HepG2 (cell line): ENCODE measurements around the gene IQCN. TPM values are rescaled to one million over a fixed set of nuclear protein-coding genes. Genes with fewer than 3 reads are reported as not detected.
A peak's percentile ranks its signal among the peaks of the same experiment; 100 is the strongest.

Experiments used
- ARID5B ChIP-seq: IDR thresholded peaks from 2 replicates; pipeline ENCODE4 v1.4.0; 2020; ENCODE audit warnings: mild to moderate bottlenecking, missing genetic modification reagents
- BCLAF1 ChIP-seq: fragments of 450-650 bp; IDR thresholded peaks from 2 replicates; pipeline ENCODE4 v1.6.1; 2017; ENCODE audit warnings: mild to moderate bottlenecking
- GABPB1 ChIP-seq: IDR thresholded peaks from 2 replicates; pipeline ENCODE4 v1.6.1; 2016; ENCODE audit warnings: mild to moderate bottlenecking, missing genetic modification reagents, moderate library complexity, missing compliant biosample characterization
- KMT2A ChIP-seq: sonication (generic); formaldehyde crosslinking; IDR thresholded peaks from 2 replicates; pipeline ENCODE4 v1.4.0; 2020; ENCODE audit warnings: missing genetic modification reagents
- POLR2A ChIP-seq, 2 experiments: IDR thresholded peaks; 2 replicates each; pipeline ENCODE4 v1.6.1; 2011; ENCODE audit warnings: low read depth in 2 of 2, low read length in 2 of 2, mild to moderate bottlenecking in 1 of 2, moderate library complexity in 1 of 2; ENCODE audit not compliant: insufficient read depth in 1 of 2
- POLR2G ChIP-seq: fragments of 200-400 bp; formaldehyde crosslinking; IDR thresholded peaks from 2 replicates; pipeline ENCODE4 v1.6.1; 2018; ENCODE audit warnings: mild to moderate bottlenecking, low read depth, low read length, moderate library complexity
- PRDM4 ChIP-seq: sonication (generic); formaldehyde crosslinking; IDR thresholded peaks from 2 replicates; pipeline ENCODE4 v1.9.0; 2021; ENCODE audit warnings: missing genetic modification reagents, borderline replicate concordance
- SOX6 ChIP-seq, 2 experiments: fragments of 450-650 bp in 1 of 2; sonication (generic) in 1 of 2; formaldehyde crosslinking in 1 of 2; IDR thresholded peaks; 2 replicates each; pipeline versions ENCODE4 v1.4.0 to v1.6.1; 2017 to 2020; ENCODE audit warnings: antibody characterized with exemption in 1 of 2, mild to moderate bottlenecking in 1 of 2, missing genetic modification reagents in 1 of 2
- TEAD3 ChIP-seq: optimal IDR thresholded peaks from 2 replicates; pipeline ENCODE3; 2016; ENCODE audit warnings: borderline replicate concordance
- ZHX2 ChIP-seq, 2 experiments: sonication (generic) in 1 of 2; formaldehyde crosslinking in 1 of 2; IDR thresholded peaks; 2 replicates each; pipeline versions ENCODE4 v1.6.1 to v1.9.0; 2014 to 2022; ENCODE audit warnings: antibody characterized with exemption in 1 of 2, borderline replicate concordance in 1 of 2, inconsistent platforms in 1 of 2, low read depth in 1 of 2, missing genetic modification reagents in 1 of 2
- ZNF367 ChIP-seq: sonication (generic); formaldehyde crosslinking; IDR thresholded peaks from 2 replicates; pipeline ENCODE4 v1.4.0; 2020; ENCODE audit warnings: missing genetic modification reagents, borderline replicate concordance
- ZNF562 ChIP-seq: sonication (generic); formaldehyde crosslinking; IDR thresholded peaks from 2 replicates; pipeline ENCODE4 v1.8.0; 2022; ENCODE audit warnings: missing genetic modification reagents, borderline replicate concordance
- polyA plus RNA-seq, 8 experiments: library from polyadenylated mRNA; depleted of rRNA in 3 of 8; stranded (reverse) in 7 of 8; unstranded in 1 of 8; fragments of >200 nt; fragmentation: Illumina TruSeq in 4 of 8; extraction: Trizol in 4 of 8; gene quantifications; 2 replicates each; pipeline versions ENCODE4 v1.2.1 to v1.2.3, GENCODE V29; 2011 to 2016; ENCODE audit warnings: low read depth in 4 of 8, missing spikeins in 1 of 8, mixed read lengths in 1 of 8; ENCODE audit not compliant: insufficient read depth in 1 of 8
- total RNA-seq, 5 experiments: library from RNA; depleted of rRNA; stranded (reverse); fragments of >200 nt; fragmentation: Illumina TruSeq; extraction: Trizol; gene quantifications; 2 replicates each; pipeline ENCODE4 v1.2.3, GENCODE V29; 2016; ENCODE audit warnings: low read depth in 1 of 5

IQCN gene
- total and polyA plus RNA-seq, 2 of the 13 experiments (the other 11 are each of a cell fraction or from before 2014, with no cell fraction given), result 0.04 to 0.18 TPM

GRCh38 chr19:18280247-18281081 lies 6.2 kb upstream of the IQCN start (continued):
- no peak for TF ChIP-seq BCLAF1
- no peak for TF ChIP-seq ZHX2 (IDR thresholded peaks at IDR 0.05; ENCODE audit: low read depth)
- no peak for TF ChIP-seq ZHX2 (CRISPR knock-in tag; IDR thresholded peaks at IDR 0.05; ENCODE audit: borderline replicate concordance)
- TF ChIP-seq ZNF562 (CRISPR knock-in tag), result no peak
- 0 out of 2 replicates have a peak, but pooled peaks have one; percentile 32 for TF ChIP-seq KMT2A
- peak; percentile 57; the same call in 1 of the 2 replicates for TF ChIP-seq GABPB1 (CRISPR knock-in tag)
- TF ChIP-seq SOX6 (IDR thresholded peaks at IDR 0.05), result no peak
- TF ChIP-seq SOX6 (CRISPR knock-in tag; IDR thresholded peaks at IDR 0.05), result no peak
- TF ChIP-seq TEAD3 (CRISPR knock-in tag), result peak; percentile 48
- peak; percentile 75 to 81 for TF ChIP-seq POLR2A (IDR thresholded peaks at IDR 0.05; ENCODE audit: insufficient read depth in 1 of 2, low read depth in 2 of 2, low read length in 2 of 2)
- TF ChIP-seq PRDM4 (CRISPR knock-in tag), result no peak
- peak; percentile 28; the same call in 1 of the 2 replicates for TF ChIP-seq ARID5B (CRISPR knock-in tag)
- TF ChIP-seq ZNF367 (CRISPR knock-in tag), result no peak
- TF ChIP-seq POLR2G, result peak; percentile 63
